K562 treated with DMSO at 1 percent for 48 hours (cell line): ENCODE data around the gene RAB8B. TPM values are rescaled to one million over a fixed set of nuclear protein-coding genes. Genes with fewer than 3 reads are reported as not detected.

ENCODE experiments used
- total RNA-seq: library from RNA; unstranded; fragments of 300-600 nt; gene quantifications from 2 replicates; pipeline ENCODE4 v1.2.3, GENCODE V29; 2022; ENCODE audit warnings: low replicate concordance; ENCODE audit errors: extremely low read depth

The RAB8B gene
- not detected in 2 replicates for total RNA-seq

GRCh38 chr15:63188926-63189871 is at the start of gene RAB8B:
RAB8B (plus strand) TSS chr15:63189606; CDS start chr15:63189625, 19 bp downstream.

GRCh38 chr15:63157118-63157843 is 32.1 kb upstream of the RAB8B start, which contains the start of gene RPS27L:
RPS27L (minus strand) TSS chr15:63157477; CDS start chr15:63157405, 72 bp downstream.

GRCh38 chr15:63277038-63277892 is 87.9 kb downstream of the RAB8B start, which contains the start of gene APH1B:
APH1B (plus strand) TSS chr15:63277605; CDS start chr15:63277624, 19 bp downstream.

Other genes with a start within 250 kb of the RAB8B start
- gene TPM1, start 146.9 kb upstream of the RAB8B start, total RNA-seq, result not detected in 2 replicates
- gene LACTB, start 67.7 kb upstream of the RAB8B start, total RNA-seq, result not detected in 2 replicates
- gene RPS27L, start 32.1 kb upstream of the RAB8B start, total RNA-seq, result not detected in 2 replicates
- gene APH1B, start 88.0 kb downstream of the RAB8B start, total RNA-seq, result not detected in 2 replicates
- not detected in 2 replicates for gene CA12, start 192.2 kb downstream of the RAB8B start, total RNA-seq